GM12878 (cell line): ENCODE results near the gene CCDC47. TPM values are rescaled to one million over a fixed set of nuclear protein-coding genes. Genes with fewer than 3 reads are reported as not detected.

Experiments used
- ATAC-seq: fragments of 200-7000 bp; cut with Tn5 transposase; 3 replicates; pipeline ENCODE4 v1.9.1; 2020; ENCODE audit warnings: mild to moderate bottlenecking, moderate library complexity
- BruUV-seq: library from RNA; stranded (reverse); fragments of 400-500 nt; replicated peaks from 2 replicates; lab custom pipeline; 2021; lab: Mats Ljungman, UMichigan
- CTCF ChIA-PET: fragments of 300-600 bp; sonication (Branson Sonifier 250); formaldehyde crosslinking; extraction: SDS; loops from one replicate; lab custom pipeline; 2021; ENCODE audit warnings: inconsistent platforms; lab: Yijun Ruan, JAX
- POLR2A ChIA-PET: fragments of 350-600 bp; formaldehyde crosslinking; extraction: SDS; loops from one replicate; lab custom pipeline; 2021; ENCODE audit warnings: inconsistent platforms; lab: Charles Lee
- RAD21 ChIA-PET: fragments of 300-600 bp; sonication (Branson Sonifier 250); formaldehyde crosslinking; loops from one replicate; lab custom pipeline; 2023; ENCODE audit warnings: antibody characterized with exemption; ENCODE audit not compliant: unreplicated experiment; lab: Charles Lee
- SMC1A ChIA-PET: fragments of 300-600 bp; sonication (Branson Sonifier 250); formaldehyde crosslinking; loops from one replicate; lab custom pipeline; 2023; ENCODE audit not compliant: unreplicated experiment, uncharacterized antibody; lab: Charles Lee
- DNase-seq: peaks from one replicate; pipeline ENCODE4 v3.0.0-alpha.2; 2011; ENCODE audit warnings: low read depth, low spot score
- FAIRE-seq: peaks from 3 replicates; lab custom pipeline; 2011; peaks lifted over from hg19 to GRCh38; lab: Jason Lieb, UNC
- H2AFZ ChIP-seq: 2 replicates; pipeline ENCODE4 v1.6.0; 2011; ENCODE audit warnings: low read depth, low read length, control low read depth; ENCODE audit not compliant: control insufficient read depth
- H3K27ac ChIP-seq: 2 replicates; pipeline ENCODE4 v1.5.1; 2011; ENCODE audit warnings: control low read depth; ENCODE audit not compliant: control insufficient read depth, insufficient read depth
- H3K27me3 ChIP-seq, 2 experiments: replicated peaks in 1 of 2; 2 replicates each; pipeline versions ENCODE4 v1.6.0 to v1.6.1; 2011; ENCODE audit warnings: low read length in 1 of 2; ENCODE audit not compliant: control insufficient read depth in 2 of 2, insufficient read depth in 2 of 2
- H3K36me3 ChIP-seq, 2 experiments: 2 replicates each; pipeline ENCODE4 v1.5.1; 2011; ENCODE audit warnings: low read length in 1 of 2; ENCODE audit not compliant: control insufficient read depth in 2 of 2, insufficient read depth in 2 of 2
- H3K4me1 ChIP-seq: 2 replicates; pipeline ENCODE4 v1.6.1; 2011; ENCODE audit warnings: mild to moderate bottlenecking, low read length, moderate library complexity, mixed read lengths; ENCODE audit not compliant: control insufficient read depth, insufficient read depth
- H3K4me2 ChIP-seq: 2 replicates; pipeline ENCODE4 v1.6.0; 2011; ENCODE audit warnings: control low read depth; ENCODE audit not compliant: control insufficient read depth, insufficient read depth
- H3K4me3 ChIP-seq: fragments of 200-600 bp; sonication (generic); 2 replicates; pipeline ENCODE4 v1.5.1; 2016
- H3K79me2 ChIP-seq: 2 replicates; pipeline ENCODE4 v1.6.0; 2011; ENCODE audit warnings: low read length; ENCODE audit not compliant: control insufficient read depth, insufficient read depth
- H3K9ac ChIP-seq: 2 replicates; pipeline ENCODE4 v1.8.0; 2011; ENCODE audit warnings: low read length, control low read depth, mixed read lengths; ENCODE audit not compliant: control insufficient read depth, insufficient read depth
- H3K9me3 ChIP-seq: replicated peaks from 3 replicates; pipeline ENCODE4 v1.5.1; 2011; ENCODE audit warnings: mild to moderate bottlenecking, low read length; ENCODE audit not compliant: control insufficient read depth, insufficient read depth
- H4K20me1 ChIP-seq: 2 replicates; pipeline ENCODE4 v1.6.0; 2011; ENCODE audit not compliant: control insufficient read depth, insufficient read depth
- ASH2L ChIP-seq: fragments of 300-600, 200-600 bp; sonication (generic); IDR thresholded peaks from 2 replicates; pipeline ENCODE4 v1.6.1; 2017; ENCODE audit warnings: low read depth, mild to moderate bottlenecking, borderline replicate concordance
- EED ChIP-seq: sonication (generic); IDR thresholded peaks from 2 replicates; pipeline ENCODE4 v1.6.1; 2016; ENCODE audit warnings: antibody characterized with exemption, low read depth
- HDAC6 ChIP-seq: fragments of 200-600 bp; sonication (generic); IDR thresholded peaks from one replicate; pipeline ENCODE4 v1.8.0; 2017; ENCODE audit warnings: antibody characterized with exemption; ENCODE audit not compliant: unreplicated experiment
- KAT2A ChIP-seq: conservative IDR thresholded peaks from 2 replicates; pipeline ENCODE4 v1.6.1; 2011; ENCODE audit warnings: low read depth, low read length; ENCODE audit not compliant: control insufficient read depth
- MEF2B ChIP-seq: fragments of 450-650 bp; IDR thresholded peaks from 2 replicates; pipeline ENCODE4 v1.6.1; 2018; ENCODE audit warnings: mild to moderate bottlenecking, moderate library complexity; ENCODE audit not compliant: partially characterized antibody, poor library complexity, severe bottlenecking
- MTA3 ChIP-seq: IDR thresholded peaks from 2 replicates; pipeline ENCODE4 v1.6.1; 2012; ENCODE audit warnings: low read length, inconsistent platforms, borderline replicate concordance
- MXI1 ChIP-seq: fragments of 150-350 bp; IDR thresholded peaks from 2 replicates; pipeline ENCODE4 v1.6.1; 2011; ENCODE audit warnings: low read depth, mild to moderate bottlenecking, inconsistent platforms, low read length, improper control_type of control experiment
- NFYB ChIP-seq: IDR thresholded peaks from 2 replicates; pipeline ENCODE4 v1.6.1; 2011; ENCODE audit warnings: low read depth, mild to moderate bottlenecking, low read length, improper control_type of control experiment, moderate library complexity; ENCODE audit not compliant: insufficient read depth
- PML ChIP-seq: IDR thresholded peaks from 2 replicates; pipeline ENCODE4 v1.6.1; 2012; ENCODE audit warnings: low read length, inconsistent platforms
- SMAD1 ChIP-seq: fragments of 450-650 bp; IDR thresholded peaks from 2 replicates; pipeline ENCODE4 v1.6.1; 2018; ENCODE audit warnings: mild to moderate bottlenecking, low read depth; ENCODE audit not compliant: partially characterized antibody
- SUPT20H ChIP-seq: IDR thresholded peaks from 2 replicates; pipeline ENCODE4 v1.6.1; 2011; ENCODE audit warnings: low read depth, mild to moderate bottlenecking, low read length, moderate library complexity, borderline replicate concordance; ENCODE audit not compliant: control insufficient read depth
- TARDBP ChIP-seq: IDR thresholded peaks from 2 replicates; pipeline ENCODE4 v1.6.1; 2016; ENCODE audit warnings: borderline replicate concordance
- ZNF24 ChIP-seq: fragments of 450-650 bp; IDR thresholded peaks from 2 replicates; pipeline ENCODE4 v1.6.1; 2017; ENCODE audit warnings: antibody characterized with exemption, mild to moderate bottlenecking
- WGBS: methylation state at CpG from one replicate; pipeline ENCODE4 v1.1.6; 2016; ENCODE audit warnings: low lambda C conversion rate; ENCODE audit not compliant: insufficient replicate concordance, insufficient coverage; ENCODE audit errors: missing lambda C conversion rate; 5-methylcytosine and 5-hydroxymethylcytosine counted together
- in situ Hi-C: fragments of 300-500 bp; cut with MboI; formaldehyde crosslinking; loops from 9 replicates; pipeline ENCODE4 v1.14.3; 2018; ENCODE audit warnings: mixed read lengths
- intact Hi-C: fragments of 100-400 bp; cut with micrococcal nuclease; formaldehyde crosslinking; loops from one replicate; pipeline ENCODE4 v1.14.2; 2022; ENCODE audit not compliant: unreplicated experiment
- polyA plus RNA-seq, 11 experiments: library from polyadenylated mRNA; depleted of rRNA in 4 of 11; unstranded in 6 of 11; stranded (reverse) in 5 of 11; fragments of >200 nt; fragmentation: Nextera tagmentation in 4 of 11; fragmentation: Illumina TruSeq in 1 of 11; extraction: Ambion mirVana in 4 of 11; extraction: Trizol in 1 of 11; gene quantifications; 1 replicate in 1 of 11; 2 replicates in 10 of 11; pipeline versions ENCODE4 v1.2.1 to v1.2.3, GENCODE V29; 2011 to 2016; ENCODE audit warnings: inconsistent platforms in 2 of 11, missing spikeins in 2 of 11, low read depth in 1 of 11
- total RNA-seq, 4 experiments: library from RNA; depleted of rRNA in 3 of 4; stranded (reverse); fragments of >200 nt in 3 of 4; fragmentation: Illumina TruSeq in 1 of 4; extraction: Trizol in 1 of 4; gene quantifications; 2 replicates each; pipeline versions ENCODE4 v1.2.1 to v1.2.3, GENCODE V29; 2013 to 2021
- TF ChIP-seq, protein P1 (sequence below): IDR thresholded peaks from 2 replicates; pipeline ENCODE4 v1.6.1; 2011; ENCODE audit warnings: mild to moderate bottlenecking, low read depth, low read length, moderate library complexity; ENCODE audit not compliant: insufficient replicate concordance
- TF ChIP-seq, protein P2 (sequence below): fragments of 450-650 bp; IDR thresholded peaks from 2 replicates; pipeline ENCODE4 v1.6.1; 2018; ENCODE audit warnings: mild to moderate bottlenecking, low read depth, moderate library complexity; ENCODE audit not compliant: partially characterized antibody

The CCDC47 gene
- total and polyA plus RNA-seq, 10 of the 15 experiments (the other 5 are each of a cell fraction or from before 2014, with no cell fraction given) = 13.6 to 81.4 (median 58.9) TPM

DNA sequence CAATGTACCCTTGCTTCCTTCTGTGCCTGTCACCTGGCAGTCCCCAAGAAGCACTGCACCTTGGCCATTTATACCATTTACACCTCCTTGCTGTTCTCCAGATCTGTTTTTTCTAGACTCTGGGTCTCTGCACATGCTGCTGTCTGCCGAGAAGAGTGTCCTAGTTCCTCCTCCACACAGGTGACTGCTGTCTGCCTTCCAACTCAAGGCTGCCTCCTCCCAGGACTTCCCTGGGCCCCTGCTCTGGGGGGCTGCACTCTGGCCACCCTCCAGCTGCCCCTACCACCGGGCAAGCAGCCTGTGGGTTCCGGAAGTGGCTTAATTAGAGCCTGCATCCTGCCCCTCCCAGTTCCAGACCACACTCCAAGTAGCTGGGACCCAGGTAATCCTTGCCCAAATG lies 67.7 kb downstream of the CCDC47 start:
- Histone ChIP-seq H4K20me1 (no peaks in the 10 kb centered on the region), H3K4me1 (peaks cover 14% of the 10 kb centered on the region), H3K27ac (no peak overlapping the region; the same call in 1 of the 2 replicates), H3K36me3 (peaks cover 9 to 14% of the 10 kb centered on the region in 2 experiments), H3K79me2 (peaks cover 26% of the 10 kb centered on the region), H2AFZ (no peak overlapping the region), H3K9ac (no peak overlapping the region)
- BruUV-seq = no TSS peak
- WGBS = 30% methylated on average over 3 of the region's 3 CpGs
- in situ Hi-C loops = no loop called here
- ChIA-PET CTCF (interaction anchor here (0.8 to 1.6 kb wide), 3 partner anchors 7 to 81 kb away, joined by 3 read pairs; no protein-coding TSS in a partner anchor), RAD21 (interaction anchor here (0.8 to 1.3 kb wide), 2 partner anchors 8 to 280 kb away, joined by 3 to 4 read pairs; no protein-coding TSS in a partner anchor), SMC1A (interaction anchor here (0.8 kb wide), 1 partner anchor 27 kb away, joined by 3 read pairs; no protein-coding TSS in a partner anchor)
- ATAC-seq = no peak
- FAIRE-seq = no peak
- no peak for DNase-seq
- intact Hi-C loops = no loop called here
- TF ChIP-seq SUPT20H (no peak), SMAD1 (no peak), ZNF24 (no peak), ASH2L (no peak)
- TF ChIP-seq, protein P1, sequence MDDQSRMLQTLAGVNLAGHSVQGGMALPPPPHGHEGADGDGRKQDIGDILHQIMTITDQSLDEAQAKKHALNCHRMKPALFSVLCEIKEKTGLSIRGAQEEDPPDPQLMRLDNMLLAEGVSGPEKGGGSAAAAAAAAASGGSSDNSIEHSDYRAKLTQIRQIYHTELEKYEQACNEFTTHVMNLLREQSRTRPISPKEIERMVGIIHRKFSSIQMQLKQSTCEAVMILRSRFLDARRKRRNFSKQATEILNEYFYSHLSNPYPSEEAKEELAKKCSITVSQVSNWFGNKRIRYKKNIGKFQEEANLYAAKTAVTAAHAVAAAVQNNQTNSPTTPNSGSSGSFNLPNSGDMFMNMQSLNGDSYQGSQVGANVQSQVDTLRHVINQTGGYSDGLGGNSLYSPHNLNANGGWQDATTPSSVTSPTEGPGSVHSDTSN = no peak
- TF ChIP-seq, all 136 proteins: peak for 0
- no peaks in the 10 kb centered on the region for H3K9me3 ChIP-seq
- no peaks in the 10 kb centered on the region for H3K27me3 ChIP-seq
- POLR2A ChIA-PET = no interaction called here
- no peak overlapping the region for H3K4me2 ChIP-seq
- no peak overlapping the region for H3K4me3 ChIP-seq

DNA sequence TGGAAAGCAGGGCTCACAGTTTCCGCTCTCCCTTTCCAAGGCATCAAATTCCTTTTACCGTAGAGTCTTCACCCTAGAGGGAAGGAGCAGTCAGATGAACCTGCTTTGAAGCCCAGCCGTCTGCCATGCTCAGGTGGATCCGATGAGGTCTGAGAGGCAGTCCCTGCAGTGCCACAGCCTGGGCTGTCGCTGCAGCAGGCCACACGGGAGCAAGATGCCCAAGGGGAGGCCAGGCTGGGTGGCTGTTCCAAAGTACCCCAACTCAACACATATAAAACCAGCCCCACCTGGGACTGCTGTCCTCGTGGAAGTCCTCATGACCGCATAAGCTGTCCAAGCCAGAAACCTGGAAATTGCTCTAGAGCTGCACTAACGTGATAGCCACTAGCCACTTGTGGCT lies 68.6 kb downstream of the CCDC47 start:
- H4K20me1 ChIP-seq = no peaks in the 10 kb centered on the region
- ATAC-seq = no peak
- no peak overlapping the region for H3K9ac ChIP-seq
- ChIA-PET POLR2A (no interaction called here), CTCF (no interaction called here), RAD21 (no interaction called here), SMC1A (no interaction called here)
- no peak overlapping the region for H2AFZ ChIP-seq
- H3K4me1 ChIP-seq = peaks cover 14% of the 10 kb centered on the region
- H3K4me3 ChIP-seq = no peak overlapping the region
- no peaks in the 10 kb centered on the region for H3K27me3 ChIP-seq
- peaks cover 4 to 12% of the 10 kb centered on the region in 2 experiments for H3K36me3 ChIP-seq
- H3K27ac ChIP-seq = no peak overlapping the region
- no TSS peak for BruUV-seq
- intact Hi-C loops = no loop called here
- no peak overlapping the region for H3K4me2 ChIP-seq
- WGBS = 73% methylated on average over 9 of the region's 9 CpGs
- FAIRE-seq = no peak
- H3K79me2 ChIP-seq = peaks cover 32% of the 10 kb centered on the region
- H3K9me3 ChIP-seq = no peaks in the 10 kb centered on the region
- DNase-seq = no peak
- in situ Hi-C loops = no loop called here
- TF ChIP-seq KAT2A (no peak), NFYB (no peak), MEF2B (no peak), MTA3 (no peak), MXI1 (no peak), TARDBP (no peak), PML (no peak), HDAC6 (no peak), EED (no peak)
- TF ChIP-seq, protein P2, sequence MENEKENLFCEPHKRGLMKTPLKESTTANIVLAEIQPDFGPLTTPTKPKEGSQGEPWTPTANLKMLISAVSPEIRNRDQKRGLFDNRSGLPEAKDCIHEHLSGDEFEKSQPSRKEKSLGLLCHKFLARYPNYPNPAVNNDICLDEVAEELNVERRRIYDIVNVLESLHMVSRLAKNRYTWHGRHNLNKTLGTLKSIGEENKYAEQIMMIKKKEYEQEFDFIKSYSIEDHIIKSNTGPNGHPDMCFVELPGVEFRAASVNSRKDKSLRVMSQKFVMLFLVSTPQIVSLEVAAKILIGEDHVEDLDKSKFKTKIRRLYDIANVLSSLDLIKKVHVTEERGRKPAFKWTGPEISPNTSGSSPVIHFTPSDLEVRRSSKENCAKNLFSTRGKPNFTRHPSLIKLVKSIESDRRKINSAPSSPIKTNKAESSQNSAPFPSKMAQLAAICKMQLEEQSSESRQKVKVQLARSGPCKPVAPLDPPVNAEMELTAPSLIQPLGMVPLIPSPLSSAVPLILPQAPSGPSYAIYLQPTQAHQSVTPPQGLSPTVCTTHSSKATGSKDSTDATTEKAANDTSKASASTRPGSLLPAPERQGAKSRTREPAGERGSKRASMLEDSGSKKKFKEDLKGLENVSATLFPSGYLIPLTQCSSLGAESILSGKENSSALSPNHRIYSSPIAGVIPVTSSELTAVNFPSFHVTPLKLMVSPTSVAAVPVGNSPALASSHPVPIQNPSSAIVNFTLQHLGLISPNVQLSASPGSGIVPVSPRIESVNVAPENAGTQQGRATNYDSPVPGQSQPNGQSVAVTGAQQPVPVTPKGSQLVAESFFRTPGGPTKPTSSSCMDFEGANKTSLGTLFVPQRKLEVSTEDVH = no peak
